Stimulated activated CD4-positive, alpha-beta T cell treated with anti-CD3 and anti-CD28 coated beads, TNF-alpha, amount 100 ng/mL, for 4 hours (primary cell): ENCODE results near the gene EXOC6B.
A peak's percentile ranks its signal among the peaks of the same experiment; 100 is the strongest.

ENCODE experiments used
- DNase-seq, 3 experiments: peaks; one replicate each; pipeline ENCODE4 v3.0.0-alpha.2; 2020; ENCODE audit warnings: low read depth in 3 of 3

Gene EXOC6B

DNA sequence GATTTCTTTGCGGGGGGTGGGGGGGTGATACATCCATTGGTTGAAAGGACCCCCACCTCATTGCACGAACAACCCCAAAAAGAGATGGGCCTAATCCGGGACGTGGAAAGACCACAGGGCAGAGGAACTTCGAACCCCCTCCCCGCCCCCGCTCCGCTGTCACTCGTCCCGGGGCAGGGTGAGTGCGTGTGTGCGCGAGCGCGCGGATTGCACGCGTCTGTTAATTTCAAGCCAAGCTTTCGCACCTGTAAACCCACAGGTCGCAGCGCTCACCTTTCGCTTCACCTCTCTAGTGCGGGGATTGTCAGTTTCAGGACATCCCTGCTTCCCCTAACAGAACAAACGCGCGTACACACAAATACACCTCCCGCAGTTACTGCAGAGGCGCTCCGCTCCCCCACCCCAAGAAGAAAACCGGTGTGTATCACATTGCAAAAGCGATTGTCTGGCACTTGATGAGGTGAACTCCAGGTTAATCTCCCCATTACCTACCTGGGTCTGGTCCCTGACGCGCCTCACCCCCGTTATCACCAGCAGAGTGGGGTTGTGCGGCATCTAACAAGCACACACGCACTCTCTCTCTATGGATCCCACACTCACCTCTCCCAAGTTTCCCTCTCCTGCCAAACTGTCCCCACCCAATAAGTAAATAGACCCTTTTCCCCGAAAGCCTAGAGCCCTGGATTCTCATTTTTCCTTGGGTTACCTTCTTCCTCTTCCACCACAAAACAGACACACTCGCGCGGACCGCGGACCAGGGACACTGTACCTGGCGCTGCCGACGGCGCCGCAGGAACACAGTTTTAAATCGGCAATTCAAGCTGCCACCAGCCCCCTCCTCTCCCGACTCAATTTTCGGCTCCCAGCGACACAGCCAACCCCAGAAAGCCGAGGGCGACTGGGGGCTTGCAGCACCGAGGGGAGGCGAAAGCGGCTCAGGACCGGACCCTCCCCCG lies 679.2 kb downstream of the EXOC6B start:
- DNase-seq, result no peak

DNA sequence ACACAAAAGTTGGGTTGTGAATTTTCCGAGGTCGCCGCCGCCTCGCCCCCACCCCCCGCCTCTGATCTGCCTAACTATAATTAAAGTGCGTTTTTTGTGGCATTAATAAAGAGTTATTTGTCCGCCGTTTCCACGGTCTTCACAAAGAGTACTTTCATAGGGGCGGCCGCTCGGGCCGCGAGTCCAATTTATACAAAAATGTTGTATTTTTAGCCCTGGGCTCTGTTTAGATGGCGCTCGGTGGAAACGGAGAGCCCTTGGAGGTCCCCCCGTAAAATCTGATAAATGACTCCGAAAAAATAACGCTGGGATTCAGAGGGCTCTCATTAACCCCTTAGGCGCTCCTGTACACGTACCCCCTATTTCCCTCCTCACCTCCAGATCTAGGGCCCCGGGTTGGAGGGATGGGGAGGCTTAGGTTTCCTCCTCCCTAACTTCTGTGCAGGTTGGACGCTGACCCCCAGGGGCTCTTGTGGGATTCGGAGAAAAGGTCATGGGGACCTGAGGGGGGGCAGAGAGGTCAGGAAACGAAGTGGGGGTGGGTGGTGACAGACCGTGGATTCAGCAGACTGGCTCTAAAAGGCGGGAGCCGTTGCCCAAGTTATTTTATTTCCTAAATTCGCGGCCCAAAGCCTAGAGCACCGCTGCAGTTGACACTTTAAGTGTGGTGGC lies 680.0 kb downstream of the EXOC6B start:
- no peak for DNase-seq

DNA sequence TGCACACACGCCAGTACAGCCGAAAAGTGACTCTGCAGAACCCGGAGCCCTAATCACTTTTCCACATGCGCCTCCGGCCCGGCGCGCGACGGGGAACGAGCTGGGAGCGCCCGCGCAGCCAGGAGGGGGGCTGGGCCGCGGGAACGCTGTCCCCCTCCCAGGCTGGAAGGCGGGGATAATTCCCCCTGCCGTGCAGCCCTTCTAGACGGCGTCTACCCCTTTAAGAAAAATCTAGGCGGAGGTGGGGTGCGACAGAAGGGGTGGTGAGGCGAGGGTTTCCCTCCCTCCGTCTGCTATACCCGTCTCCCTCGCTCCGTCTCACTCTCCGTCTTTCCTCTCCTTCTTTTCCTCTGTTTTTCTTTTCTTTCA lies 680.6 kb downstream of the EXOC6B start:
- no peak for DNase-seq

GRCh38 chr2:72144632-72145288 lies 681.1 kb downstream of the EXOC6B start:
- DNase-seq, result no peak

DNA sequence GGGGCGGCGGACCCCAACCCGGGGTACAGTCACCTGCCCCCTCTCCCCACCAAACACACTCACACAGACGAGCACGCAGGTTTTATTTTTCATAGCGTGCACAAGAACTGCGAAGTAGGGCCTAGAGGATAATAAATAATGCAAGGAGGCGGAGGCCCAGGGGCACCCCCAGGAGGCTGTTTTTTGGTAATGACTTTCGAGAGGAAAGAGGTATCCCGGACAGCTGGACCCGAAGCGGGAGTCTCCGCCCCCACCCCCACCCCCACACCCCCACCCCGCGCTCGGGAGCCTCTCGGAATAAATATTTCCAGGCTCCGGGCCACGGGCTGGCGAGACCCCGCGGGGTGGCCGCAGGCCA lies 681.6 kb downstream of the EXOC6B start:
- DNase-seq, result no peak

DNA sequence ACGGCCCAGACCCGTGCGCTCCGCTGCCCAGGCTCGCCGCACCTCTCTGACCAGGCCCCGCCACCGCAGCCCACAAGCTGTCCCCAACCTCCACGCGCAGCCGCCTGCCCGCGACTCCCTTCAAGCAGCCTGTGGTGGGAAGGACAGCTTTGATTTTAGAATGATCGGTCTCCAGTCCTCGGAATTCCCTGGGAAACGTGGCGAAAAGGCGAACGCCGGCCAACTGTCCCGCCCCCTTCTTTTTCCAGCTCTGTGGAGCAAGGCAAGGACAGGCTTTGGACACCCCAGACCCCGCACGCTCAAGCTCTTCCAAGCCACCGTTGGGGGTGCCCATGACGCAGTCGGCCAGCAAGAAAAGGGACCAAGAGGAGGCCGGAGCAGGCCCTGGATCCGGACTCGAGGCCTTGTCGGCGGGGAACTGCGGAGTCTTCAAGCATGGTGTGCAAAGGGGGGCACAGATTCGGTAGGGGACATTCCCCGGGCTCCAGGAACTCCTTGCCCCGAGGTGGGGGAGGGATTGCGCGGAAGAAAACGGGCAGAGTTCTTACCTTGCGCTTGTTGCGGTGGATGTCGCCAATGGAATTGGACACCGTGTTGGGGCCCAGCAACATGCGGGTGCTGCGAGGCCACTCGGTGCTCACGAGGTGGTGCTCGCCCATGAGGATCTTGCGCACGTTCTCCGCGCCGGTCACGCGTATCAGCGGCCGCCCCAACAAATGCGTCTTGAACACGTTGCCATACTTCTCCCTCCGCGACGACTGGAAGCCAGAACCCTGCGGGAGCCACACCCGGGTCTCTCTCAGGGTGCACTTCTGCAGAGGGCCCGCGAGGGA lies 682.2 kb downstream of the EXOC6B start:
- DNase-seq, result no peak

- DNase-seq, result no peak
These were observed 683.0 kb downstream of the EXOC6B start for GRCh38 chr2:72142570-72143440.

DNA sequence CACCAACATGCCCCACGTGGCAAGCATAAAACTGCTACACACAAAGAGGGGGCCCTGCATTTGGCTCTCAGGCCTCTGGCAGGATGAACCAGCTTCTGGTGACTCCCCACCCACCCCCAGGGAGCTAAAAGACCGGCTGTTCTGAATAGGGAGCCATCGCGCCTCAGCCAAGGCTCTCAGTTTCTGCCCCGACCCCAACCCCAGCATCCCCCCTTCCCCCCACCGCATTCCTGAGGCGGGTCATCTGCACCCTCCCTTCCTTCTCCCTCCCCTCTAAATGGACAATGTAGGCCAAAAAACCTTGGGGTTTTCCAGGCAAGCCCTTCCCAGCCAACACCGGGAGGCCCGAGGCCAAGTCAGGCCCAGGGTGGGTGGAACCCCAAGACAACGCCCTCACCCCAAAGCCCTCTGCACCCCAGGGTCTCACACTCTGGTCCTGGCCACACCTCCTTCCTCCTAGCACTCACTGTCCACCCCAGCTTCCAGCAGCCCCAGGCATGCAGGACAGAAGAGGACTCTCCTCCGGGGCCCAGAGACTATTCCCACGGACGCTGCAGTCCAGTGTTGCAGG lies 683.9 kb downstream of the EXOC6B start:
- DNase-seq, result no peak

- no peak for DNase-seq
These were observed 684.7 kb downstream of the EXOC6B start for GRCh38 chr2:72141032-72141645.

GRCh38 chr2:72140621-72140960 lies 685.2 kb downstream of the EXOC6B start:
- DNase-seq, result no peak

GRCh38 chr2:72139874-72140620 lies 685.8 kb downstream of the EXOC6B start:
- DNase-seq, result no peak

DNA sequence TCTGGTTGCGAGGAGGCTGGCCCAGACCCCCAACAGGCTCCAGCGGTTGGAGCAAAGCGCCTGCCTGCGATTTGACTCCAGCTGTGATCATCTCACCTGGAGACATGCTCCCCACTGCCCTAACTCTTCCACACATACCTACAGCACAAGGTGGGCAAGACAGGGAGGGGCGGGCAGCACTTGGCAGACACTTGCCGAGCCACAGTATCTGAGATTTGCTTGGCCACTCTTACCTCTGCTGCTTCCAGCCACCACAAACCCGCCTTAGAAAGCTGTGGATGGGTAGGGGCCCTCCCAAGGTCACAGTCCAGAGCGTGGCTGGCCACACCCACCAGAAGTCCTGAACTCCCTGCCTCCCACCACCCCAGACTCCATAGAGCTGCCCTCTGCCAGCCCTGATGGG lies 686.4 kb downstream of the EXOC6B start:
- no peak for DNase-seq

GRCh38 chr2:72138921-72139381 lies 686.9 kb downstream of the EXOC6B start:
- DNase-seq, result no peak

- no peak for DNase-seq
These were observed 687.6 kb downstream of the EXOC6B start for GRCh38 chr2:72138011-72138881.

DNA sequence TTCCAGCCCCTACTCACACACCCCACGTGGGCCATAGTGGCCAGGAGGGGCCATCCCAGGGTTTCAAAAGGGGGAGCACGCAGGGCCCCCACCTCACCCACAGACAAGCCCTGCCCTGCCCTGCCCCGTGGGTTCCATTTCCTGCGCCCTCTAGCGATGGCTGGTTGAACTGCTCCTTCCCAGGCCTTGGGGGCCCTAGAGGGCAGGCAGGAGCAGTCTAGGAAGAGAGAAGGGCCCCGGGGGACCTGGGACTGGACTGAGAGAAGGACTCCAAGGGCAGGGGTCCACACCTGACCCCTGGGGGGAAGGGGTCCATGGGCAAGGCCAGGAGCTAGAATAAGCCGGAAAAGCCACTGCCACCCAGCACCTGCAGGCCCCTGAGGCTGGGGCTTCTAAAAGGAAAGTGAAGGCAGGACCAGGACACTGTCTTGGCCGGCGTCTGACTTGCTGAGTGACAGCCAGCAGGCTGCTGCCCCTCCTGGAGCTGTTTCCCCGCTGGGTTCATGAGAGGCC lies 688.3 kb downstream of the EXOC6B start:
- DNase-seq, result peak; percentile 26 to 55 (median 46)

- DNase-seq, result no peak
These were observed 688.8 kb downstream of the EXOC6B start for GRCh38 chr2:72136933-72137497.

DNA sequence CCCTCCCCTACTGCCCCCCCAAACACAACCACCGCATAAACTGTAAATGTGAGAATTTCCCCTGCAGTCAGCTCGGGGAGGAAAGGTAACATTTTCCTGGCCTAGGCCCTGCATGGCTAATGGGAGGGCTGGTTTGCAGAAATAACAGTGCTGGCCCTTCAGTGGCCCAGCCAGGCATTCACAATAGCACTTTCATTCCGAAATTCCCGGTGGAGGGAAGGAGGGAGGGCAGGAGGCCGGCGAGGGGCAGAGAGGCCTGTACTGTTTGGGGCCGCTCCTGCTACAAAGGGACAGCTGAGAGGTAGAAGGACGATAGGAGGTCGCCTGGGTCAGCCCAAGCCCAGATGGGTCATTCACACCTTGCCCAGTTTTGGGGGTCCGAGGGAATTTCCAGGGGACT lies 689.5 kb downstream of the EXOC6B start:
- DNase-seq, result no peak

GRCh38 chr2:72135921-72136320 lies 689.9 kb downstream of the EXOC6B start:
- no peak for DNase-seq
